Astrocyte of the spinal cord (primary cell): ENCODE data around the gene CHPF2.
A peak's percentile ranks its signal among the peaks of the same experiment; 100 is the strongest.

Experiments used
- DNase-seq: peaks from one replicate; pipeline ENCODE4 v3.0.0; 2011; ENCODE audit warnings: low read depth, low spot score
- H3K4me3 ChIP-seq: 2 replicates; pipeline ENCODE4 v1.5.1; 2011; ENCODE audit warnings: low read depth, mild to moderate bottlenecking, low read length, moderate library complexity
- in situ Hi-C: cut with HindIII; loops from 2 replicates; pipeline ENCODE4 v1.10.0; 2017; ENCODE audit warnings: low sequenced_read_pairs
- TF ChIP-seq, protein P1 (sequence below): IDR thresholded peaks from 2 replicates; pipeline ENCODE4 v1.5.1; 2012; ENCODE audit warnings: low read depth, mild to moderate bottlenecking, low read length, inconsistent platforms

Gene CHPF2, protein sequence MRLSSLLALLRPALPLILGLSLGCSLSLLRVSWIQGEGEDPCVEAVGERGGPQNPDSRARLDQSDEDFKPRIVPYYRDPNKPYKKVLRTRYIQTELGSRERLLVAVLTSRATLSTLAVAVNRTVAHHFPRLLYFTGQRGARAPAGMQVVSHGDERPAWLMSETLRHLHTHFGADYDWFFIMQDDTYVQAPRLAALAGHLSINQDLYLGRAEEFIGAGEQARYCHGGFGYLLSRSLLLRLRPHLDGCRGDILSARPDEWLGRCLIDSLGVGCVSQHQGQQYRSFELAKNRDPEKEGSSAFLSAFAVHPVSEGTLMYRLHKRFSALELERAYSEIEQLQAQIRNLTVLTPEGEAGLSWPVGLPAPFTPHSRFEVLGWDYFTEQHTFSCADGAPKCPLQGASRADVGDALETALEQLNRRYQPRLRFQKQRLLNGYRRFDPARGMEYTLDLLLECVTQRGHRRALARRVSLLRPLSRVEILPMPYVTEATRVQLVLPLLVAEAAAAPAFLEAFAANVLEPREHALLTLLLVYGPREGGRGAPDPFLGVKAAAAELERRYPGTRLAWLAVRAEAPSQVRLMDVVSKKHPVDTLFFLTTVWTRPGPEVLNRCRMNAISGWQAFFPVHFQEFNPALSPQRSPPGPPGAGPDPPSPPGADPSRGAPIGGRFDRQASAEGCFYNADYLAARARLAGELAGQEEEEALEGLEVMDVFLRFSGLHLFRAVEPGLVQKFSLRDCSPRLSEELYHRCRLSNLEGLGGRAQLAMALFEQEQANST

DNA sequence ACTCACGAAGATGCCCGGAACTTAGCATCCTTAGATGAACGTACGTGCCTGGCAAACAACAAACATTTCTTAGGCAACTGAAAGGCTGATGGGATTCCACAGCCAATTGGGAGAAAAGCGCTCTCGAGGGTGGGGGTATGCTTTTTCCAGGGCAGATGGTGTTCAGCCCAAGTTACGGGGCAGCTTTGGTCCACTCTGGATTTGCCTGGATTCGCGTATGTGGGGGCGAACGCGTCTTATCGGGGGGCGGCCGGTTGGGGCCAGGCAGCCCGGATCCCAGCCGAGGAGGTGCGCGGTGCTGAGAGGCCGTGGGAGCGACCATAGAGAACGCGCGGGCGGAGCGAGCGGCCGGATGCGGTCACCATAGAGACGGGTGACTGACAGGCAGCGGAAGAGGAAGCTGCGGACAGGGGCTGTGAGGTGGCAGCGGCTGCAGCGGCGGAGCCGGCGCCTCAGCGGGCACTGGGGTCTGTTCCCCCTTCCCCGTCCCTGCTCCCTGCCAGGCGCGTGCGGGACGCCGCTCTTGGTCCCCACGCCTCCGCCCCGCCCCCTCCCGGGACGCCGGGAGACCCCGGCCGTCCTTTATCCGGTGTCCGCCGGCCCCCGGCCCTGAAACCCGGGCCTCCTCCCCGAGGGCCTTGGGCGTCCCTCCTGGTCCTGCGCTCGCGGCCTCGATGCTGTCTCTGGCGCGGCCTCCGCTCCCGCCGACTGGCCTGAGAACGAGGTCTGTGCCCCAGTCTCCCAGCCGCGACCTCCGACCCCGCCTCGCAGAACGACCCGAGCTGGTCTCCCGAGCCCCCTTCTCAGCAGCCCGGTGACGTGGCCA, at the start of gene CHPF2:
Gene CHPF2, plus strand, starts transcription at position 393 of the 826 bp plus-strand sequence. CDS start 1,529 bp downstream, outside the sequence.
- in situ Hi-C loops, result no loop called here
- TF ChIP-seq, protein P1, sequence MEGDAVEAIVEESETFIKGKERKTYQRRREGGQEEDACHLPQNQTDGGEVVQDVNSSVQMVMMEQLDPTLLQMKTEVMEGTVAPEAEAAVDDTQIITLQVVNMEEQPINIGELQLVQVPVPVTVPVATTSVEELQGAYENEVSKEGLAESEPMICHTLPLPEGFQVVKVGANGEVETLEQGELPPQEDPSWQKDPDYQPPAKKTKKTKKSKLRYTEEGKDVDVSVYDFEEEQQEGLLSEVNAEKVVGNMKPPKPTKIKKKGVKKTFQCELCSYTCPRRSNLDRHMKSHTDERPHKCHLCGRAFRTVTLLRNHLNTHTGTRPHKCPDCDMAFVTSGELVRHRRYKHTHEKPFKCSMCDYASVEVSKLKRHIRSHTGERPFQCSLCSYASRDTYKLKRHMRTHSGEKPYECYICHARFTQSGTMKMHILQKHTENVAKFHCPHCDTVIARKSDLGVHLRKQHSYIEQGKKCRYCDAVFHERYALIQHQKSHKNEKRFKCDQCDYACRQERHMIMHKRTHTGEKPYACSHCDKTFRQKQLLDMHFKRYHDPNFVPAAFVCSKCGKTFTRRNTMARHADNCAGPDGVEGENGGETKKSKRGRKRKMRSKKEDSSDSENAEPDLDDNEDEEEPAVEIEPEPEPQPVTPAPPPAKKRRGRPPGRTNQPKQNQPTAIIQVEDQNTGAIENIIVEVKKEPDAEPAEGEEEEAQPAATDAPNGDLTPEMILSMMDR, result no peak
- peak; percentile 83 for DNase-seq
- H3K4me3 ChIP-seq, result peak within 1 kb of the TSS; percentile 89

DNA sequence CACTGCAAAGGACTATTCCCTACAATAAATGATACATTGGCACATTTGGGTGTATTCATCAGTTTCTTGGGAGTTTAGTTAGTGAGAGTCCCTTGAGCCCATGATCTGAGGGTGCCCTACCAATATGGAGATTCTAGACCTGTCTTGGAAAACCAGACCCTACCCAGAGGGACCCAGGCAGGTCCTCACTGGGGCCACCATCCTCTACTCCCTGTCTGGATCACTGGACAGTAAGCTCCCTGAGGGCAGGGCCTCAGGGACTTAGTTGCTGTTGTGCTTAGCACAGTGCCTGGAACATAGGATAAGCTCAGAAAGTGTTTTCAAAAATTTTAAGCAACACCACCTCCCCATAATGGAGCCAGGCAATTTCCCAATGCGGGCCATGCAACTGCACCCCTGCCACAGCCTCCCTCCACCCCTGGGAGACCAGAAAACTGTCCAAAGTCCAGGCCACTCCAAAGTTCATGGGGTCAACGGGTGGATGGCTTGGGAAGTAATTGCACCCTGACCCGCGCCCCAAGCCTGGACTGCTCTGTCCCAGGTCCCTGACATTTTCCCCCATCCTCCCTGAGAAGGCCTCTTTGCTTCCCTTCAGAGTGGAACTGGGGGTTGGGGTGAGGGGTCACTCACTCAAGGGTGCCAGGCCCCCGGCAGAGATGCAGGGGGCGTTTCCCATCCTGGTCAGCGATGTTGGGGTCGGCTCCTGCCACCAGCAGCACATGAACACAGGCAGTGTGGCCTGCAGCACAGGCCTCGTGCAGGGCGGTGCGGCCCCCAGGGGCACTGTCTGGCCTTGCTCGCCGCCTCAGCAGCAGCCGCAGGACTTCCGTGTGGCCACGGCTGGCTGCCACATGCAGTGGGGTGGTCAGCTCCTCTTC, 46.3 kb upstream of the CHPF2 start:
- in situ Hi-C loops, result no loop called here
- TF ChIP-seq, protein P1, result no peak

DNA sequence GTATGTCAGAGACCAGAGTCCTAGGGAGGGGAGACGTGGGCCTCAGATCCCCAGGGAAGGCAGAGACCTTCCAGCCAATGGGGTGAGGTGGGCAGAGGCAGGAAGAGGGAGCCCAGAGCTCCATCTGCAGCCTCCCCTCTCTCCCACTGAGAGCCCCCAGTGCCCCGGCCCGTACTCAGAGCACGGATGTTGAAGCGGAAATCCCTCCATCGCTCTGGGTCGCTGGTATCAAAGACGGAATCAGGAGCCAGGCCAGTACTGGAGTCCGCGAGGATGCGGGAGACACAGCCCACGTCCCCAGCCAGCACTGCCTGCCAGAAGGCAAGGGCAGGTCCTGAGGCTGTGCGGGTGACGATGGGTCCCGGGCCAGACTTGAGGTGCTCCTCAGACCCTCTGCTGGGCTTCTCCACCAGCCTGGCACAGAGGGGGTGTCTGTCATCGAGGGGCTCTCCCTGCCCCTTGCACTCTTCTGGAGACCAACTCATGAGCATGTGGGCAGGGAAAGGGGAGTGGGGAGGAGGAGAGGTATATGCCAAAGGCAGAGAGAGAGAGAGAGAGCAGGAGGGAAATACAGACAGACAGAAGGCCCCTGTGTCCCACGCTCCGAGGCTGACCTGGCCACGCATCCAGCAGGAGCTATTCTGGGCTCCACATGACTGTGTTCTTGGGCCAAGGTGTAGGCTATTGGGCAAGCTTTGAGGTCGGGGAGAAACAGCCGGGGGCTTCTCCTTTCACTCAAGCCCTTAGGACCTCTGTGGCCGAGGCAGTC, 45.5 kb upstream of the CHPF2 start, which contains the start of gene ASB10:
Gene ASB10, minus strand, starts transcription at position 611 of the 769 bp plus-strand sequence. Its CDS starts 120 bp downstream, at position 491.
- TF ChIP-seq, protein P1, result no peak
- no peak for DNase-seq
- H3K4me3 ChIP-seq, result no peak within 1 kb of the TSS
- in situ Hi-C loops, result no loop called here

More for the DNA sequence above, 46.3 kb upstream of the CHPF2 start:
- no peak overlapping the region for H3K4me3 ChIP-seq
- DNase-seq, result no peak

DNA sequence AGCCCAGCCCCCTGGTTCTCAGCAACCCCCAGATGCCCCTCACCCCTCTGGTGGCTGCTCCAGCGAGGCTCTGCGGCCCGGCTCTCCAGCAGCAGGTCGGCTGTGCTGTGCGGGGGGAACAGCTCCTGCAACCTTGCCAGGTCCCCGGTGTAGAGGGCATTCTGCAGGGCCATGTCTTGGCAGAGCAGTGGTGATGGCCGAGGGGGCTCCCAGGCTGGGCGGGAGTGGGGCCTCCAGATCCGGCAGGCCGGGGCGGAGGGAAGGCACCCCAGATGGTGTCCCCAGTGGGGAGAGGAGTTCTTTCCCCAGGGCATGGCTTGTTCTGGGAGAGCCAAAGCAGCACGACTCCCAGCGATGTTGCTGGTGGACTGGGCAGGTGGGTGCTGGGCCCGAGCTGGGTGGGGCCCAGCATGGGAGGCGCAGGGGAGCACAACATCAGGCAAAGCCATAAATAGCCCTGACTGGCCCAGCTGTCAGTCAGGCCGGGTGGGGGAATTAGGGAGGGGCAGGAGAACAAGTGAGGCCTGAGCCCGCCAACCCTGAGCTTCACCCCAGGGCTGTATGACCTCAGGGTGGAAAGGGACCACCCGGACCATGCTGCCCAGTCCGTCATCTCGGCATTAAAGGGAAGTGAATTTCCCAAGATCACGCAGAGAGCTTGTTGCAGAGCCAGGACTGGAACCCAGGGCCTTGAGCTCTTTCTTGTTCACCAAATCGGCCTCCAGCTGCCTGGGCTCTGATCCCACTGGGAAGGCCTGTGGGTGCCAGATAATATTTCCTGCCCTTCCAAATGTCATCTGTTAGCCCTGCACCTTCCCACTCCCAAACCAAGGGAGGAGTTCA, 44.7 kb upstream of the CHPF2 start:
- in situ Hi-C loops, result no loop called here
- DNase-seq, result no peak
- TF ChIP-seq, protein P1, result no peak
- no peak overlapping the region for H3K4me3 ChIP-seq

DNA sequence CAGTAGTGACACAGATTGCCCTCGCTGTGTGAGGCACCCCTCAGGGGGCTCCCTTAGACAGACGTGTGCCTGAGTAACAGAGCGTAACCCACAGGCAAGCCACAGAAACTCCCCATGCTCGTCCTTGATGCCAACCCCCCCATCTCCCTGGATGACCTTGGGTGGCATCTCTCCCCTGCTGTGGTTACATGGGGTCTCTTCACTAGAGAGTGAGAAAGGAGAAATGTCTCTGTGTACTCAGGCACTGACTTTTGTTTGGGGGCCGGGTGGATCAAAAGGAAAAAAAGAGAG, 44.1 kb upstream of the CHPF2 start:
- TF ChIP-seq, protein P1, result no peak
- no peak overlapping the region for H3K4me3 ChIP-seq
- DNase-seq, result no peak
- in situ Hi-C loops, result no loop called here
